K562 (cell line): ENCODE data around the gene MEGF9. TPM values are rescaled to one million over a fixed set of nuclear protein-coding genes. Genes with fewer than 3 reads are reported as not detected.

ENCODE experiments used
- ATAC-seq: fragments of 200-7000 bp; cut with Tn5 transposase; 3 replicates; pipeline ENCODE4 v1.9.1; 2020; ENCODE audit warnings: moderate library complexity
- BruUV-seq: library from RNA; stranded (reverse); fragments of 400-500 nt; replicated peaks from 2 replicates; lab custom pipeline; 2021; lab: Mats Ljungman, UMichigan
- CTCF ChIA-PET: fragments of 300-600 bp; formaldehyde crosslinking; extraction: SDS; loops from one replicate; lab custom pipeline; 2021; ENCODE audit warnings: low intra/inter-chr PET ratio; lab: Yijun Ruan, JAX
- POLR2A ChIA-PET: fragments of 300-600, 350-650 bp; sonication (Branson Sonifier 250); formaldehyde crosslinking; extraction: SDS; loops from one replicate; lab custom pipeline; 2021; ENCODE audit warnings: antibody characterized with exemption, inconsistent platforms; lab: Yijun Ruan, JAX
- DNase-seq, 4 experiments: peaks; one replicate each; pipeline versions ENCODE4 v3.0.0 to v3.0.0-alpha.2; 2011 to 2018; ENCODE audit warnings: low spot score in 3 of 4, mixed read lengths in 3 of 4; ENCODE audit errors: extremely low read depth in 1 of 4
- FAIRE-seq: peaks from 2 replicates; lab custom pipeline; 2011; peaks lifted over from hg19 to GRCh38; lab: Jason Lieb, UNC
- H2AFZ ChIP-seq: 2 replicates; pipeline ENCODE4 v1.6.0; 2011; ENCODE audit warnings: low read depth, low read length, control low read depth, inconsistent platforms
- H3K27ac ChIP-seq: fragments of 200-600 bp; 3 replicates; pipeline ENCODE4 v1.8.0; 2011; ENCODE audit warnings: low read depth, mild to moderate bottlenecking, control low read depth, inconsistent platforms, low read length, moderate library complexity, mixed read lengths; ENCODE audit errors: extremely low read depth
- H3K27me3 ChIP-seq, 2 experiments: fragments of 300-600 bp in 1 of 2; 2 replicates in 1 of 2; 3 replicates in 1 of 2; pipeline versions ENCODE4 v1.6.0 to v1.8.0; 2011; ENCODE audit warnings: inconsistent platforms in 2 of 2, low read length in 2 of 2, mild to moderate bottlenecking in 1 of 2, mixed read lengths in 1 of 2, moderate library complexity in 1 of 2; ENCODE audit not compliant: control insufficient read depth in 2 of 2, insufficient read depth in 2 of 2
- H3K36me3 ChIP-seq: fragments of 300-600 bp; 3 replicates; pipeline ENCODE4 v1.8.0; 2011; ENCODE audit warnings: mild to moderate bottlenecking, low read length, inconsistent platforms; ENCODE audit not compliant: control insufficient read depth, insufficient read depth
- H3K4me1 ChIP-seq, 2 experiments: fragments of 200-600 bp in 1 of 2; replicated peaks in 1 of 2; 2 replicates in 1 of 2; 3 replicates in 1 of 2; pipeline versions ENCODE4 v1.5.1 to v1.8.0; 2011; ENCODE audit warnings: inconsistent platforms in 2 of 2, low read length in 2 of 2, mild to moderate bottlenecking in 1 of 2, mixed read lengths in 1 of 2, moderate library complexity in 1 of 2; ENCODE audit not compliant: control insufficient read depth in 2 of 2, insufficient read depth in 2 of 2
- H3K4me2 ChIP-seq: 2 replicates; pipeline ENCODE4 v1.6.1; 2011; ENCODE audit warnings: low read length, control low read depth, inconsistent platforms, mixed read lengths; ENCODE audit not compliant: insufficient read depth
- H3K4me3 ChIP-seq: fragments of 200-600 bp; sonication (generic), shearing (Covaris generic); 2 replicates; pipeline ENCODE4 v1.5.1; 2016; ENCODE audit warnings: control low read depth, inconsistent platforms
- H3K79me2 ChIP-seq: fragments of 200-600 bp; 3 replicates; pipeline ENCODE4 v1.8.0; 2011; ENCODE audit warnings: low read length, inconsistent platforms; ENCODE audit not compliant: control insufficient read depth, insufficient read depth
- H3K9ac ChIP-seq, 2 experiments: 2 replicates each; pipeline versions ENCODE4 v1.6.0 to v1.6.1; 2011; ENCODE audit warnings: low read depth in 2 of 2, low read length in 2 of 2, control low read depth in 1 of 2, inconsistent platforms in 1 of 2, mild to moderate bottlenecking in 1 of 2, mixed read lengths in 1 of 2; ENCODE audit not compliant: insufficient read depth in 1 of 2
- H3K9me1 ChIP-seq: one replicate; pipeline ENCODE4 v1.6.0; 2011; ENCODE audit warnings: inconsistent platforms, mild to moderate bottlenecking, low read length, moderate library complexity; ENCODE audit not compliant: control insufficient read depth, insufficient read depth
- H3K9me3 ChIP-seq: replicated peaks from 2 replicates; pipeline ENCODE4 v1.5.1; 2011; ENCODE audit warnings: low read depth, low read length, inconsistent platforms; ENCODE audit not compliant: control insufficient read depth, insufficient read depth
- H4K20me1 ChIP-seq: replicated peaks from 2 replicates; pipeline ENCODE4 v1.6.1; 2011; ENCODE audit warnings: low read length, inconsistent platforms, mixed read lengths; ENCODE audit not compliant: control insufficient read depth, insufficient read depth
- KAT2B ChIP-seq: IDR thresholded peaks from one replicate; pipeline ENCODE4 v1.6.1; 2012; ENCODE audit warnings: low read depth, mild to moderate bottlenecking, control low read depth, inconsistent platforms, low read length, moderate library complexity
- MAFG ChIP-seq: fragments of 450-650 bp; conservative IDR thresholded peaks from 2 replicates; pipeline ENCODE4 v1.6.1; 2016; ENCODE audit warnings: missing genetic modification characterization, missing compliant biosample characterization
- NFATC3 ChIP-seq: fragments of 450-650 bp; IDR thresholded peaks from 2 replicates; pipeline ENCODE4 v1.6.1; 2017; ENCODE audit warnings: mild to moderate bottlenecking
- SRSF7 ChIP-seq: fragments of 200-400 bp; formaldehyde crosslinking; optimal IDR thresholded peaks from 2 replicates; pipeline ENCODE3; 2017; ENCODE audit warnings: mild to moderate bottlenecking, low read depth, low read length
- TBP ChIP-seq: optimal IDR thresholded peaks from 2 replicates; pipeline ENCODE3; 2011; ENCODE audit warnings: low read depth, low read length, improper control_type of control experiment
- ZNF175 ChIP-seq: fragments of 200-800 bp; sonication (Bioruptor generic); IDR thresholded peaks from 2 replicates; pipeline ENCODE4 v1.6.1; 2016; ENCODE audit warnings: low read depth, mild to moderate bottlenecking, missing genetic modification characterization, missing compliant biosample characterization
- ZNF507 ChIP-seq: conservative IDR thresholded peaks from 2 replicates; pipeline ENCODE4 v1.6.1; 2017; ENCODE audit warnings: missing genetic modification characterization, missing compliant biosample characterization
- ZNF561 ChIP-seq: fragments of 450-650 bp; formaldehyde crosslinking; conservative IDR thresholded peaks from 2 replicates; pipeline ENCODE4 v1.4.0; 2020; ENCODE audit warnings: mild to moderate bottlenecking, moderate library complexity
- in situ Hi-C: fragments of 300-500 bp; cut with MboI; formaldehyde crosslinking; loops from 4 replicates; pipeline ENCODE4 v1.15.0; 2018; ENCODE audit warnings: inconsistent platforms, mixed read lengths
- intact Hi-C: fragments of 100-400 bp; cut with micrococcal nuclease; formaldehyde crosslinking; loops from 2 replicates; pipeline ENCODE4 v1.14.2; 2022
- polyA plus RNA-seq, 8 experiments: library from polyadenylated mRNA; depleted of rRNA in 4 of 8; stranded (reverse) in 5 of 8; unstranded in 3 of 8; fragments of >200 nt; fragmentation: Nextera tagmentation in 2 of 8; fragmentation: Illumina TruSeq in 1 of 8; extraction: Ambion mirVana in 2 of 8; extraction: Trizol in 1 of 8; gene quantifications; 2 replicates each; pipeline versions ENCODE4 v1.2.1 to v1.2.3, GENCODE V29; 2011 to 2014; ENCODE audit warnings: inconsistent platforms in 1 of 8, missing spikeins in 1 of 8
- total RNA-seq, 7 experiments: library from RNA; depleted of rRNA in 6 of 7; stranded (reverse); fragments of >200 nt in 6 of 7; fragmentation: Illumina TruSeq in 2 of 7; extraction: Trizol in 2 of 7; gene quantifications; 2 replicates each; pipeline versions ENCODE4 v1.2.1 to v1.2.3, GENCODE V29; 2011 to 2021; ENCODE audit warnings: low replicate concordance in 1 of 7
- TF ChIP-seq, protein P1 (sequence below): sonication (generic); formaldehyde crosslinking; IDR thresholded peaks from 2 replicates; pipeline ENCODE4 v1.4.0; 2020; ENCODE audit warnings: mild to moderate bottlenecking, missing genetic modification reagents
- TF ChIP-seq, protein P2 (sequence below): sonication (generic); formaldehyde crosslinking; IDR thresholded peaks from 2 replicates; pipeline ENCODE4 v1.8.0; 2022; ENCODE audit warnings: missing genetic modification reagents, mild to moderate bottlenecking, borderline replicate concordance
- TF ChIP-seq, protein P3 (sequence below): sonication (generic); formaldehyde crosslinking; IDR thresholded peaks from 2 replicates; pipeline ENCODE4 v1.8.1; 2022; ENCODE audit warnings: missing genetic modification reagents
- TF ChIP-seq, protein P4 (sequence below), 2 experiments: IDR thresholded peaks; 2 replicates each; pipeline ENCODE4 v1.6.1; 2012; ENCODE audit warnings: improper control_type of control experiment in 2 of 2, low read depth in 2 of 2, low read length in 2 of 2, borderline replicate concordance in 1 of 2

Gene MEGF9
- total and polyA plus RNA-seq, 9 of the 15 experiments (the other 6 are each of a cell fraction or from before 2014, with no cell fraction given), result 2.1 to 6.2 (median 3.8) TPM

DNA sequence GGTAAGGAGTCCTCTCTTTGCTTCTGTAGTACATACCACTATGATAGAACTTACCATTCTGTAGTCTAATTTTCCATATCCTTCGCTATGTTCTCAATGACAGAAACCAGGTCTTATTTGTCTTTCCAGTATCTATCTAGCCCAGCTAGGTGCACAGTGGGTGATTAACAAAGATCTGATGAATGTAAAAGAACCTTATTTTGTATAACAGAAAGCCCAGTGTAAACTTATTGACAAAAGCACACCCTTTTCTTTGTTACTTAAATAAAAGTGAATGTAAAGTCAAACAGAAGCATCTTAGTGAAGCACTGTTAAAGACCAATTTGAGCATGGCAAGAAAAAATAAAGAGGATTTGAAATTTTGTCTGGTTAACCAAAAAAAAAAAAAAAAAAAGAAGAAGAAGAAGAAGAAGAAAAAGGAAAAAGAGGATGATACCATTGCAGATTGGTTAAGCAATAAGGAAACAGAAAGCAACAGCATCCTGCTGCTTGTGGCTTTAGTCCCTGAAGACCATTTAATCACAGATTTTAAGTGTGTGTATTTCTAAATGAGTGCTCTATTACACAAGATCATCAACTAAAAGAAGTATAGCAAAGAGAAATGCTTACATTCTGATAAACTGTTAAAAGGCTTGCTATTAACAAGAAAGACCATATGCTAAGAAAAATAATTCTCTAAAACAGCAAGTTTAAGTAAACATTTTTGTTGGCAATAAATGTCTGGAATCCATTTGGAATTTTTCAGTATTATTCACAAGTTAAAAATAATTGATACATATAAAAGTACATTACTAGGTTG is 21.2 kb downstream of the MEGF9 start (continued):
- no peak for TF ChIP-seq TBP
- TF ChIP-seq ZNF175 (CRISPR knock-in tag), result no peak
- TF ChIP-seq, protein P1, sequence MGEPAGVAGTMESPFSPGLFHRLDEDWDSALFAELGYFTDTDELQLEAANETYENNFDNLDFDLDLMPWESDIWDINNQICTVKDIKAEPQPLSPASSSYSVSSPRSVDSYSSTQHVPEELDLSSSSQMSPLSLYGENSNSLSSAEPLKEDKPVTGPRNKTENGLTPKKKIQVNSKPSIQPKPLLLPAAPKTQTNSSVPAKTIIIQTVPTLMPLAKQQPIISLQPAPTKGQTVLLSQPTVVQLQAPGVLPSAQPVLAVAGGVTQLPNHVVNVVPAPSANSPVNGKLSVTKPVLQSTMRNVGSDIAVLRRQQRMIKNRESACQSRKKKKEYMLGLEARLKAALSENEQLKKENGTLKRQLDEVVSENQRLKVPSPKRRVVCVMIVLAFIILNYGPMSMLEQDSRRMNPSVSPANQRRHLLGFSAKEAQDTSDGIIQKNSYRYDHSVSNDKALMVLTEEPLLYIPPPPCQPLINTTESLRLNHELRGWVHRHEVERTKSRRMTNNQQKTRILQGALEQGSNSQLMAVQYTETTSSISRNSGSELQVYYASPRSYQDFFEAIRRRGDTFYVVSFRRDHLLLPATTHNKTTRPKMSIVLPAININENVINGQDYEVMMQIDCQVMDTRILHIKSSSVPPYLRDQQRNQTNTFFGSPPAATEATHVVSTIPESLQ (CRISPR knock-in tag), result no peak
- TF ChIP-seq SRSF7, result no peak

DNA sequence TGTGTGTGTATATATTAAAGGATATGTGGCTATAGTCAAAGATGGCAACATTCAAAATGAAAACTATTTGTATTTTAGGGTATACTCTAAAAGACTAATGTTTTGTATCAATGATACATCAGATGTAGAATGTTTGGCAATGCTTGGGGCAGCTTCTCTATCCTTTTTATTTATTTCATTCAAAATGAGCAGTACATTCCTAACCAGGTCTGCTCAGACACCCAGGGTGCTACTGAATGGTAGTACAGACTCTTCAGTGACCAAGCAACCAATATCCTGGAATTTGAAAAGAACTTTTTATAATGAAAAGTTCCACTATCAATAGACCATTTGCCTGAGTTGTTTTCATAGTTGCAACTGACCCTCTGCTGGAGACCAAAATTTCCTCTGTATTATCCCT is 23.9 kb downstream of the MEGF9 start:
- DNase-seq (no peak), ATAC-seq (no peak), FAIRE-seq (no peak)
- no peaks in the 10 kb centered on the region; the same call in 2 of the 3 replicates for H3K36me3 ChIP-seq
- H3K79me2 ChIP-seq, result no peaks in the 10 kb centered on the region
- no peaks in the 10 kb centered on the region for H4K20me1 ChIP-seq
- ChIA-PET CTCF (no interaction called here), POLR2A (interaction anchor here (1.1 kb wide), 2 partner anchors 9 to 12 kb away, joined by 3 to 4 read pairs; no protein-coding TSS in a partner anchor)
- H3K4me2 ChIP-seq, result no peak overlapping the region
- intact Hi-C loops (no loop called here), in situ Hi-C loops (no loop called here)
- no peak overlapping the region for H3K27ac ChIP-seq
- no peaks in the 10 kb centered on the region for H3K9me1 ChIP-seq
- no peak for TF ChIP-seq ZNF507 (tag)
- TF ChIP-seq, protein P2, sequence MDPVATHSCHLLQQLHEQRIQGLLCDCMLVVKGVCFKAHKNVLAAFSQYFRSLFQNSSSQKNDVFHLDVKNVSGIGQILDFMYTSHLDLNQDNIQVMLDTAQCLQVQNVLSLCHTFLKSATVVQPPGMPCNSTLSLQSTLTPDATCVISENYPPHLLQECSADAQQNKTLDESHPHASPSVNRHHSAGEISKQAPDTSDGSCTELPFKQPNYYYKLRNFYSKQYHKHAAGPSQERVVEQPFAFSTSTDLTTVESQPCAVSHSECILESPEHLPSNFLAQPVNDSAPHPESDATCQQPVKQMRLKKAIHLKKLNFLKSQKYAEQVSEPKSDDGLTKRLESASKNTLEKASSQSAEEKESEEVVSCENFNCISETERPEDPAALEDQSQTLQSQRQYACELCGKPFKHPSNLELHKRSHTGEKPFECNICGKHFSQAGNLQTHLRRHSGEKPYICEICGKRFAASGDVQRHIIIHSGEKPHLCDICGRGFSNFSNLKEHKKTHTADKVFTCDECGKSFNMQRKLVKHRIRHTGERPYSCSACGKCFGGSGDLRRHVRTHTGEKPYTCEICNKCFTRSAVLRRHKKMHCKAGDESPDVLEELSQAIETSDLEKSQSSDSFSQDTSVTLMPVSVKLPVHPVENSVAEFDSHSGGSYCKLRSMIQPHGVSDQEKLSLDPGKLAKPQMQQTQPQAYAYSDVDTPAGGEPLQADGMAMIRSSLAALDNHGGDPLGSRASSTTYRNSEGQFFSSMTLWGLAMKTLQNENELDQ (CRISPR knock-in tag), result no peak
- TF ChIP-seq, protein P3, sequence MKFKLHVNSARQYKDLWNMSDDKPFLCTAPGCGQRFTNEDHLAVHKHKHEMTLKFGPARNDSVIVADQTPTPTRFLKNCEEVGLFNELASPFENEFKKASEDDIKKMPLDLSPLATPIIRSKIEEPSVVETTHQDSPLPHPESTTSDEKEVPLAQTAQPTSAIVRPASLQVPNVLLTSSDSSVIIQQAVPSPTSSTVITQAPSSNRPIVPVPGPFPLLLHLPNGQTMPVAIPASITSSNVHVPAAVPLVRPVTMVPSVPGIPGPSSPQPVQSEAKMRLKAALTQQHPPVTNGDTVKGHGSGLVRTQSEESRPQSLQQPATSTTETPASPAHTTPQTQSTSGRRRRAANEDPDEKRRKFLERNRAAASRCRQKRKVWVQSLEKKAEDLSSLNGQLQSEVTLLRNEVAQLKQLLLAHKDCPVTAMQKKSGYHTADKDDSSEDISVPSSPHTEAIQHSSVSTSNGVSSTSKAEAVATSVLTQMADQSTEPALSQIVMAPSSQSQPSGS, result no peak
- TF ChIP-seq KAT2B, result no peak
- no peak for TF ChIP-seq ZNF561
- TF ChIP-seq NFATC3, result no peak
- TF ChIP-seq, protein P4, sequence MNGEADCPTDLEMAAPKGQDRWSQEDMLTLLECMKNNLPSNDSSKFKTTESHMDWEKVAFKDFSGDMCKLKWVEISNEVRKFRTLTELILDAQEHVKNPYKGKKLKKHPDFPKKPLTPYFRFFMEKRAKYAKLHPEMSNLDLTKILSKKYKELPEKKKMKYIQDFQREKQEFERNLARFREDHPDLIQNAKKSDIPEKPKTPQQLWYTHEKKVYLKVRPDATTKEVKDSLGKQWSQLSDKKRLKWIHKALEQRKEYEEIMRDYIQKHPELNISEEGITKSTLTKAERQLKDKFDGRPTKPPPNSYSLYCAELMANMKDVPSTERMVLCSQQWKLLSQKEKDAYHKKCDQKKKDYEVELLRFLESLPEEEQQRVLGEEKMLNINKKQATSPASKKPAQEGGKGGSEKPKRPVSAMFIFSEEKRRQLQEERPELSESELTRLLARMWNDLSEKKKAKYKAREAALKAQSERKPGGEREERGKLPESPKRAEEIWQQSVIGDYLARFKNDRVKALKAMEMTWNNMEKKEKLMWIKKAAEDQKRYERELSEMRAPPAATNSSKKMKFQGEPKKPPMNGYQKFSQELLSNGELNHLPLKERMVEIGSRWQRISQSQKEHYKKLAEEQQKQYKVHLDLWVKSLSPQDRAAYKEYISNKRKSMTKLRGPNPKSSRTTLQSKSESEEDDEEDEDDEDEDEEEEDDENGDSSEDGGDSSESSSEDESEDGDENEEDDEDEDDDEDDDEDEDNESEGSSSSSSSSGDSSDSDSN (IDR thresholded peaks at IDR 0.05; ENCODE audit: borderline replicate concordance in 1 of 2, low read depth in 2 of 2, low read length in 2 of 2), result no peak
- no peak for TF ChIP-seq MAFG
- no peaks in the 10 kb centered on the region for H3K27me3 ChIP-seq
- peaks cover 0 to 2% of the 10 kb centered on the region in 2 experiments; a peak in 1 of 5 replicates for H3K4me1 ChIP-seq
- BruUV-seq, result no TSS peak
- no peak overlapping the region for H3K4me3 ChIP-seq
- no peak overlapping the region for H2AFZ ChIP-seq
- H3K9me3 ChIP-seq, result no peaks in the 10 kb centered on the region
- H3K9ac ChIP-seq, result no peak overlapping the region
